H1 (cell line): Measurements from ENCODE around the gene KLF7. TPM values are rescaled to one million over a fixed set of nuclear protein-coding genes. Genes with fewer than 3 reads are reported as not detected.
A peak's percentile ranks its signal among the peaks of the same experiment; 100 is the strongest.

Experiments
- ATF3 ChIP-seq: IDR thresholded peaks from 2 replicates; pipeline ENCODE4 v1.6.1; 2011; ENCODE audit warnings: low read depth, mild to moderate bottlenecking, low read length; ENCODE audit not compliant: insufficient read depth
- BCL11A ChIP-seq, 2 experiments: IDR thresholded peaks; one replicate each; pipeline ENCODE4 v1.6.1; 2011; ENCODE audit warnings: low read depth in 2 of 2, low read length in 2 of 2, mild to moderate bottlenecking in 2 of 2
- CEBPB ChIP-seq: IDR thresholded peaks from 2 replicates; pipeline ENCODE4 v1.6.1; 2012; ENCODE audit warnings: low read depth, low read length
- CHD2 ChIP-seq: IDR thresholded peaks from 2 replicates; pipeline ENCODE4 v1.6.1; 2012; ENCODE audit warnings: low read length, improper control_type of control experiment
- FOSL1 ChIP-seq: IDR thresholded peaks from 2 replicates; pipeline ENCODE4 v1.6.1; 2011; ENCODE audit warnings: mild to moderate bottlenecking, low read depth, low read length, moderate library complexity; ENCODE audit not compliant: insufficient read depth
- GABPA ChIP-seq: IDR thresholded peaks from 2 replicates; pipeline ENCODE4 v1.6.1; 2011; ENCODE audit warnings: mild to moderate bottlenecking, low read length, moderate library complexity, borderline replicate concordance; ENCODE audit not compliant: insufficient read depth
- GTF2F1 ChIP-seq: IDR thresholded peaks from 2 replicates; pipeline ENCODE4 v1.6.1; 2012; ENCODE audit warnings: low read depth, low read length, improper control_type of control experiment, borderline replicate concordance
- HDAC2 ChIP-seq, 2 experiments: fragments of 300-600 bp in 1 of 2; sonication (generic) in 1 of 2; IDR thresholded peaks; 2 replicates each; pipeline ENCODE4 v1.6.1; 2011 to 2012; ENCODE audit warnings: low read depth in 2 of 2, low read length in 2 of 2, mild to moderate bottlenecking in 2 of 2, moderate library complexity in 2 of 2, borderline replicate concordance in 1 of 2, inconsistent platforms in 1 of 2
- KDM1A ChIP-seq: fragments of 200-600, 300-600 bp; sonication (generic); IDR thresholded peaks from 2 replicates; pipeline ENCODE4 v1.7.1; 2016; ENCODE audit warnings: mild to moderate bottlenecking, low read length, borderline replicate concordance
- MAX ChIP-seq: IDR thresholded peaks from 2 replicates; pipeline ENCODE4 v1.6.1; 2012; ENCODE audit warnings: inconsistent platforms
- POLR2A ChIP-seq, 2 experiments: IDR thresholded peaks; 1 replicate in 1 of 2; 2 replicates in 1 of 2; pipeline ENCODE4 v1.6.1; 2011; ENCODE audit warnings: low read depth in 2 of 2, low read length in 2 of 2, mild to moderate bottlenecking in 2 of 2; ENCODE audit errors: control extremely low read depth in 1 of 2
- POLR2AphosphoS5 ChIP-seq: IDR thresholded peaks from 2 replicates; pipeline ENCODE4 v1.6.1; 2011; ENCODE audit warnings: low read depth, low read length
- RAD21 ChIP-seq, 2 experiments: IDR thresholded peaks in 1 of 2; conservative IDR thresholded peaks in 1 of 2; 2 replicates each; pipeline ENCODE4 v1.6.1; 2011; ENCODE audit warnings: low read depth in 2 of 2, low read length in 2 of 2, improper control_type of control experiment in 1 of 2, inconsistent platforms in 1 of 2, mild to moderate bottlenecking in 1 of 2, moderate library complexity in 1 of 2
- RBBP5 ChIP-seq: IDR thresholded peaks from 2 replicates; pipeline ENCODE4 v1.7.1; 2012; ENCODE audit warnings: low read depth, mild to moderate bottlenecking, inconsistent platforms, low read length, moderate library complexity, borderline replicate concordance
- RNF2 ChIP-seq: fragments of 200-900, 300-1000 bp; sonication (generic); IDR thresholded peaks from 2 replicates; pipeline ENCODE4 v1.7.1; 2016; ENCODE audit warnings: borderline replicate concordance, low read depth, mild to moderate bottlenecking, antibody characterized with exemption, low read length; ENCODE audit not compliant: poor library complexity, severe bottlenecking; ENCODE audit errors: missing control alignments
- SIRT6 ChIP-seq: IDR thresholded peaks from one replicate; pipeline ENCODE4 v1.7.1; 2012; ENCODE audit warnings: low read length, inconsistent platforms
- SP4 ChIP-seq: IDR thresholded peaks from 2 replicates; pipeline ENCODE4 v1.6.1; 2012; ENCODE audit warnings: low read length, inconsistent platforms
- SUZ12 ChIP-seq: fragments of 200-600 bp; sonication (generic); IDR thresholded peaks from 2 replicates; pipeline ENCODE4 v1.6.1; 2012; ENCODE audit warnings: mild to moderate bottlenecking, inconsistent platforms, low read length, moderate library complexity, mixed read lengths
- TAF1 ChIP-seq: IDR thresholded peaks from 2 replicates; pipeline ENCODE4 v1.6.1; 2011; ENCODE audit warnings: mild to moderate bottlenecking, low read depth, low read length
- TAF7 ChIP-seq: optimal IDR thresholded peaks from 2 replicates; pipeline ENCODE3; 2011; ENCODE audit warnings: low read depth, mild to moderate bottlenecking, inconsistent platforms, low read length, moderate library complexity, borderline replicate concordance
- TBP ChIP-seq: IDR thresholded peaks from 2 replicates; pipeline ENCODE4 v1.6.1; 2011; ENCODE audit warnings: low read depth, low read length, improper control_type of control experiment
- YY1 ChIP-seq: IDR thresholded peaks from 2 replicates; pipeline ENCODE4 v1.6.1; 2011; ENCODE audit warnings: low read depth, mild to moderate bottlenecking, low read length
- polyA plus RNA-seq, 7 experiments: library from polyadenylated mRNA; depleted of rRNA in 3 of 7; stranded (reverse) in 5 of 7; unstranded in 2 of 7; fragments of >200 nt in 5 of 7; fragments of 200-250 nt in 2 of 7; gene quantifications; 1 replicate in 5 of 7; 2 replicates in 1 of 7; 4 replicates in 1 of 7; pipeline versions ENCODE4 v1.2.1 to v1.2.3, GENCODE V29; 2011 to 2013; ENCODE audit warnings: missing spikeins in 2 of 7, mixed read lengths in 2 of 7
- total RNA-seq: library from RNA; stranded (reverse); fragmentation: NEBNext Ultra II Directional; extraction: Animal tissue kit (Norgen Biotek cat#: 25700); gene quantifications from 2 replicates; pipeline ENCODE4 v1.2.1, GENCODE V29; 2021

Gene KLF7
- total and polyA plus RNA-seq, 2 of the 8 experiments (the other 6 are each of a cell fraction or from before 2014, with no cell fraction given) = 9.6 to 23.3 TPM

GRCh38 chr2:207165121-207166038 lies at the start of gene KLF7 (continued):
- TF ChIP-seq FOSL1 = no peak
- TF ChIP-seq SIRT6 = no peak
- no peak for TF ChIP-seq GABPA
- no peak for TF ChIP-seq BCL11A (IDR thresholded peaks at IDR 0.05; ENCODE audit: low read depth in 2 of 2, low read length in 2 of 2)
- 0 out of 2 replicates have a peak, but pooled peaks have one; percentile 18 for TF ChIP-seq KDM1A
- no peak for TF ChIP-seq SP4
- TF ChIP-seq POLR2A (IDR thresholded peaks at IDR 0.05; ENCODE audit: control extremely low read depth in 1 of 2, low read depth in 2 of 2, low read length in 2 of 2) = peak in 1 of 2 experiments; percentile 59; a peak in 1 of 3 replicates
- no peak for TF ChIP-seq YY1
- no peak for TF ChIP-seq RNF2
- peak in 1 of 2 experiments; percentile 11; a peak in 1 of 4 replicates for TF ChIP-seq RAD21 (IDR thresholded peaks at IDR 0.05 in 1 of 2, conservative IDR thresholded peaks at IDR 0.05 in 1 of 2; ENCODE audit: low read depth in 2 of 2, low read length in 2 of 2)
- no peak for TF ChIP-seq CEBPB
- TF ChIP-seq SUZ12 = no peak
- peak; percentile 38; the same call in 1 of the 2 replicates for TF ChIP-seq GTF2F1
- no peak for TF ChIP-seq ATF3
- TF ChIP-seq TBP = peak; percentile 56
- TF ChIP-seq POLR2AphosphoS5 = peak; percentile 79; the same call in 1 of the 2 replicates
- peak; percentile 40; the same call in 1 of the 2 replicates for TF ChIP-seq MAX
- 0 out of 2 replicates have a peak, but pooled peaks have one; percentile 24 for TF ChIP-seq RBBP5
- peak; percentile 75 for TF ChIP-seq TAF1
- TF ChIP-seq CHD2 = no peak
- 0 out of 4 replicates have a peak, but pooled peaks of 1 of the 2 experiments have one; percentile 49 for TF ChIP-seq HDAC2 (IDR thresholded peaks at IDR 0.05; ENCODE audit: borderline replicate concordance in 1 of 2, low read depth in 2 of 2, low read length in 2 of 2)
- peak; percentile 39 for TF ChIP-seq TAF7
